GM23338 (cell line): ENCODE data around the gene OBSCN. TPM values are rescaled to one million over a fixed set of nuclear protein-coding genes. Genes with fewer than 3 reads are reported as not detected.

Experiments used
- ATAC-seq: fragments of 200-7000 bp; cut with Tn5 transposase; 3 replicates; pipeline ENCODE4 v1.9.1; 2020
- DNase-seq: peaks from one replicate; pipeline ENCODE4 v3.0.0-alpha.2; 2015; ENCODE audit warnings: low spot score
- H2AFZ ChIP-seq: fragments of 200-600 bp; sonication (generic); 2 replicates; pipeline ENCODE4 v1.8.0; 2016; ENCODE audit warnings: antibody characterized with exemption, mild to moderate bottlenecking, moderate library complexity
- H3F3A ChIP-seq: fragments of 200-600 bp; sonication (generic); replicated peaks from 2 replicates; pipeline ENCODE4 v1.8.0; 2017; ENCODE audit warnings: antibody characterized with exemption, mixed run types, low read depth
- H3K27ac ChIP-seq: fragments of 200-600 bp; sonication (generic); 2 replicates; pipeline ENCODE4 v1.6.1; 2016; ENCODE audit warnings: low read depth
- H3K27me3 ChIP-seq: fragments of 200-600 bp; sonication (generic); 2 replicates; pipeline ENCODE4 v1.8.0; 2016; ENCODE audit warnings: mild to moderate bottlenecking, mixed run types, moderate library complexity; ENCODE audit not compliant: insufficient read depth
- H3K36me3 ChIP-seq: fragments of 200-600 bp; sonication (generic); 2 replicates; pipeline ENCODE4 v1.8.0; 2016; ENCODE audit warnings: mild to moderate bottlenecking; ENCODE audit not compliant: insufficient read depth
- H3K4me1 ChIP-seq: fragments of 200-600 bp; sonication (generic); 2 replicates; pipeline ENCODE4 v1.8.0; 2016; ENCODE audit warnings: mild to moderate bottlenecking, moderate library complexity; ENCODE audit not compliant: insufficient read depth
- H3K4me2 ChIP-seq: fragments of 200-600 bp; sonication (generic); 2 replicates; pipeline ENCODE4 v1.7.1; 2017; ENCODE audit warnings: mixed run types
- H3K4me3 ChIP-seq: fragments of 200-600 bp; sonication (generic); 2 replicates; pipeline ENCODE4 v1.6.1; 2016; ENCODE audit warnings: mixed run types
- H3K79me2 ChIP-seq: fragments of 200-600 bp; sonication (generic); replicated peaks from 2 replicates; pipeline ENCODE4 v1.8.0; 2017; ENCODE audit warnings: mild to moderate bottlenecking; ENCODE audit not compliant: insufficient read depth
- H3K9me2 ChIP-seq: fragments of 200-600 bp; sonication (generic); 2 replicates; pipeline ENCODE4 v1.8.0; 2017; ENCODE audit not compliant: insufficient read depth
- H4K20me1 ChIP-seq: fragments of 200-600 bp; sonication (generic); replicated peaks from 2 replicates; pipeline ENCODE4 v1.8.0; 2017; ENCODE audit warnings: mild to moderate bottlenecking; ENCODE audit not compliant: insufficient read depth
- H3K27ac Mint-ChIP-seq: 2 replicates; pipeline ENCODE4 v1.8.0; 2020; ENCODE audit warnings: inconsistent platforms, mild to moderate bottlenecking, moderate library complexity, mixed read lengths
- H3K27me3 Mint-ChIP-seq: 3 replicates; pipeline ENCODE4 v1.8.0; 2022; ENCODE audit warnings: low read depth, mild to moderate bottlenecking, moderate library complexity, mixed read lengths, inconsistent platforms; ENCODE audit not compliant: insufficient read depth, poor library complexity
- H3K36me3 Mint-ChIP-seq: 3 replicates; pipeline ENCODE4 v1.8.0; 2021; ENCODE audit warnings: low read depth, mild to moderate bottlenecking, inconsistent platforms, moderate library complexity, mixed read lengths
- H3K4me1 Mint-ChIP-seq: 3 replicates; pipeline ENCODE4 v1.8.0; 2020; ENCODE audit warnings: mild to moderate bottlenecking, inconsistent platforms, mixed read lengths
- H3K4me3 Mint-ChIP-seq: 3 replicates; pipeline ENCODE4 v1.8.0; 2021; ENCODE audit warnings: moderate library complexity, mild to moderate bottlenecking, inconsistent platforms, mixed read lengths
- H3K9me3 Mint-ChIP-seq: 3 replicates; pipeline ENCODE4 v1.8.0; 2020; ENCODE audit warnings: moderate library complexity, mild to moderate bottlenecking, inconsistent platforms, mixed read lengths
- CREB1 ChIP-seq: fragments of 250-450 bp; sonication (Bioruptor Pico); IDR thresholded peaks from 2 replicates; pipeline ENCODE4 v1.5.0; 2020; ENCODE audit warnings: low read depth, mild to moderate bottlenecking, moderate library complexity
- EZH2 ChIP-seq: fragments of 200-600 bp; sonication (generic); IDR thresholded peaks from one replicate; pipeline ENCODE4 v1.8.0; 2017; ENCODE audit warnings: antibody characterized with exemption, mild to moderate bottlenecking, low read depth; ENCODE audit not compliant: unreplicated experiment
- JUNB ChIP-seq: IDR thresholded peaks from one replicate; pipeline ENCODE4 v1.6.1; 2016; ENCODE audit warnings: antibody characterized with exemption; ENCODE audit not compliant: unreplicated experiment
- NANOG ChIP-seq: IDR thresholded peaks from 2 replicates; pipeline ENCODE4 v1.6.1; 2016; ENCODE audit warnings: antibody characterized with exemption, borderline replicate concordance
- POLR2AphosphoS5 ChIP-seq: IDR thresholded peaks from 2 replicates; pipeline ENCODE4 v1.6.1; 2016; ENCODE audit warnings: antibody characterized with exemption, low read depth
- STAT1 ChIP-seq: IDR thresholded peaks from one replicate; pipeline ENCODE4 v1.6.1; 2016; ENCODE audit warnings: antibody characterized with exemption; ENCODE audit not compliant: unreplicated experiment
- ZNF114 ChIP-seq: fragments of 250-450 bp; sonication (Bioruptor Pico); IDR thresholded peaks from 2 replicates; pipeline ENCODE4 v1.5.0; 2020; ENCODE audit warnings: mild to moderate bottlenecking, moderate library complexity
- polyA plus RNA-seq: library from polyadenylated mRNA; unstranded; fragments of >200 nt; fragmentation: Nextera tagmentation; extraction: Ambion mirVana; gene quantifications from 2 replicates; pipeline ENCODE4 v1.2.1, GENCODE V29; 2016
- total RNA-seq: library from RNA; depleted of rRNA; stranded (reverse); fragments of >200 nt; shearing (Covaris generic); gene quantifications from 2 replicates; pipeline ENCODE4 v1.2.3, GENCODE V29; 2014
- TF ChIP-seq, protein P1 (sequence below): IDR thresholded peaks from 2 replicates; pipeline ENCODE4 v1.6.1; 2016; ENCODE audit warnings: antibody characterized with exemption
- TF ChIP-seq, protein P2 (sequence below), 2 experiments: fragments of 200-600 bp in 1 of 2; sonication (generic) in 1 of 2; conservative IDR thresholded peaks; 2 replicates each; pipeline versions ENCODE4 v1.5.1 to v1.6.1; 2016 to 2017; ENCODE audit warnings: antibody characterized with exemption in 2 of 2, low read depth in 2 of 2, mild to moderate bottlenecking in 2 of 2, moderate library complexity in 1 of 2
- TF ChIP-seq, protein P3 (sequence below): IDR thresholded peaks from one replicate; pipeline ENCODE4 v1.6.1; 2018; ENCODE audit warnings: antibody characterized with exemption; ENCODE audit not compliant: unreplicated experiment

OBSCN gene
- total and polyA plus RNA-seq, 2 experiments from 2014 or later = 8.4 to 38.5 TPM

DNA sequence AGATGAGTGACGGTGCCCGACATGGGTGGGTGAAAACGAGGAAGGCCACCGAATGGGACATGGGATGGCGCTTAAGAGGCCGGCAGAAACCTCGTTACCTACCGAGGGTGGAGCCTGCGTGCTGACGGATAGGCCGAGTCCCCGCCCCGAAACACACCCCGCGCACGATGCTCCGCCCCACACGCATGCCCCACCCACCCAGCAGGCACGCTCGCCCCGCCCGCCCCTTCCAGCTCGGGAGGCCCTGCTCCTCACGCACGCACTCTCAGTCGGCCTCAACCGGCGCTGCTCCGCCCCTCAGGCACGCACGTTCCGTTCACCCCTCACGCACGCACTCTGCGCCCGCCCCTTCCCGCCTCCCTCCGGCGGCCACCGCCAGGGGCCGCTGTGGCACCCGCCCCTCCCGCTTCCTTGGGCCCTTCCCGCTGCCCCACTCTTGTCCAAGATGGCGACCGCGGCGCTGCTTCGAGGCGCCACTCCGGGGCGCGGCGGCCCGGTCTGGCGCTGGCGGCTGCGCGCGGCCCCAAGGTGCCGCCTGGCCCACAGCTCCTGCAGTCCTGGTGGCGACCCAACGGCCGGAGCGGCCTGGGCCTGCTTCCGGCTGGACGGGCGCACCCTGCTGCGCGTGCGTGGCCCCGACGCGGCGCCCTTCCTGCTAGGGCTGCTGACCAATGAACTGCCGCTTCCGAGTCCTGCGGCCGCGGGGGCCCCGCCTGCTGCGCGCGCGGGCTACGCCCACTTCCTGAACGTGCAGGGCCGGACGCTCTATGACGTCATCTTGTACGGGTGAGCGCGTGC, 42.3 kb upstream of the OBSCN start, which contains the start of gene IBA57:
Gene IBA57, plus strand, starts transcription at position 433 of the 798 bp plus-strand sequence. Its CDS starts 13 bp downstream, at position 446.
- peak; percentile 86 for ATAC-seq
- peak within 1 kb of the TSS; percentile 95; the same call in 1 of the 2 replicates for H3K27ac ChIP-seq
- H3K27me3 ChIP-seq = 0 out of 2 replicates have a peak, but pooled peaks cover 4% of the 10 kb centered on the region
- 0 out of 2 replicates have a peak, but pooled peaks cover 2% of the 10 kb centered on the region for H3F3A ChIP-seq
- TF ChIP-seq CREB1 (CRISPR knock-in tag) = peak; percentile 97
- no peak for TF ChIP-seq STAT1
- no peak for TF ChIP-seq NANOG
- TF ChIP-seq POLR2AphosphoS5 = peak; percentile 69
- TF ChIP-seq, protein P1, sequence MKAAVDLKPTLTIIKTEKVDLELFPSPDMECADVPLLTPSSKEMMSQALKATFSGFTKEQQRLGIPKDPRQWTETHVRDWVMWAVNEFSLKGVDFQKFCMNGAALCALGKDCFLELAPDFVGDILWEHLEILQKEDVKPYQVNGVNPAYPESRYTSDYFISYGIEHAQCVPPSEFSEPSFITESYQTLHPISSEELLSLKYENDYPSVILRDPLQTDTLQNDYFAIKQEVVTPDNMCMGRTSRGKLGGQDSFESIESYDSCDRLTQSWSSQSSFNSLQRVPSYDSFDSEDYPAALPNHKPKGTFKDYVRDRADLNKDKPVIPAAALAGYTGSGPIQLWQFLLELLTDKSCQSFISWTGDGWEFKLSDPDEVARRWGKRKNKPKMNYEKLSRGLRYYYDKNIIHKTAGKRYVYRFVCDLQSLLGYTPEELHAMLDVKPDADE = peak; percentile 49; the same call in 1 of the 2 replicates
- TF ChIP-seq, protein P2, sequence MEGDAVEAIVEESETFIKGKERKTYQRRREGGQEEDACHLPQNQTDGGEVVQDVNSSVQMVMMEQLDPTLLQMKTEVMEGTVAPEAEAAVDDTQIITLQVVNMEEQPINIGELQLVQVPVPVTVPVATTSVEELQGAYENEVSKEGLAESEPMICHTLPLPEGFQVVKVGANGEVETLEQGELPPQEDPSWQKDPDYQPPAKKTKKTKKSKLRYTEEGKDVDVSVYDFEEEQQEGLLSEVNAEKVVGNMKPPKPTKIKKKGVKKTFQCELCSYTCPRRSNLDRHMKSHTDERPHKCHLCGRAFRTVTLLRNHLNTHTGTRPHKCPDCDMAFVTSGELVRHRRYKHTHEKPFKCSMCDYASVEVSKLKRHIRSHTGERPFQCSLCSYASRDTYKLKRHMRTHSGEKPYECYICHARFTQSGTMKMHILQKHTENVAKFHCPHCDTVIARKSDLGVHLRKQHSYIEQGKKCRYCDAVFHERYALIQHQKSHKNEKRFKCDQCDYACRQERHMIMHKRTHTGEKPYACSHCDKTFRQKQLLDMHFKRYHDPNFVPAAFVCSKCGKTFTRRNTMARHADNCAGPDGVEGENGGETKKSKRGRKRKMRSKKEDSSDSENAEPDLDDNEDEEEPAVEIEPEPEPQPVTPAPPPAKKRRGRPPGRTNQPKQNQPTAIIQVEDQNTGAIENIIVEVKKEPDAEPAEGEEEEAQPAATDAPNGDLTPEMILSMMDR (conservative IDR thresholded peaks at IDR 0.05; ENCODE audit: low read depth in 2 of 2) = peak; percentile 65 to 88
- Mint-ChIP-seq H3K36me3 (no peaks in the 10 kb centered on the region; the same call in 2 of the 3 replicates), H3K4me3 (peak within 1 kb of the TSS; percentile 85), H3K27ac (peak within 1 kb of the TSS; percentile 97), H3K27me3 (peaks cover 3% of the 10 kb centered on the region), H3K9me3 (no peaks in the 10 kb centered on the region), H3K4me1 (peaks cover 10% of the 10 kb centered on the region; the same call in 2 of the 3 replicates)
- peak within 1 kb of the TSS; percentile 90 for H3K4me2 ChIP-seq
- H2AFZ ChIP-seq = peak within 1 kb of the TSS; percentile 97; the same call in 1 of the 2 replicates
- peak within 1 kb of the TSS; percentile 82 for H3K4me3 ChIP-seq
- H3K4me1 ChIP-seq = peaks cover 8% of the 10 kb centered on the region; the same call in 1 of the 2 replicates
- H3K79me2 ChIP-seq = peaks cover 16% of the 10 kb centered on the region
- no peaks in the 10 kb centered on the region for H3K36me3 ChIP-seq
- H3K9me2 ChIP-seq = no peaks in the 10 kb centered on the region
- peak; percentile 98 for DNase-seq
- no peaks in the 10 kb centered on the region; the same call in 1 of the 2 replicates for H4K20me1 ChIP-seq

DNA sequence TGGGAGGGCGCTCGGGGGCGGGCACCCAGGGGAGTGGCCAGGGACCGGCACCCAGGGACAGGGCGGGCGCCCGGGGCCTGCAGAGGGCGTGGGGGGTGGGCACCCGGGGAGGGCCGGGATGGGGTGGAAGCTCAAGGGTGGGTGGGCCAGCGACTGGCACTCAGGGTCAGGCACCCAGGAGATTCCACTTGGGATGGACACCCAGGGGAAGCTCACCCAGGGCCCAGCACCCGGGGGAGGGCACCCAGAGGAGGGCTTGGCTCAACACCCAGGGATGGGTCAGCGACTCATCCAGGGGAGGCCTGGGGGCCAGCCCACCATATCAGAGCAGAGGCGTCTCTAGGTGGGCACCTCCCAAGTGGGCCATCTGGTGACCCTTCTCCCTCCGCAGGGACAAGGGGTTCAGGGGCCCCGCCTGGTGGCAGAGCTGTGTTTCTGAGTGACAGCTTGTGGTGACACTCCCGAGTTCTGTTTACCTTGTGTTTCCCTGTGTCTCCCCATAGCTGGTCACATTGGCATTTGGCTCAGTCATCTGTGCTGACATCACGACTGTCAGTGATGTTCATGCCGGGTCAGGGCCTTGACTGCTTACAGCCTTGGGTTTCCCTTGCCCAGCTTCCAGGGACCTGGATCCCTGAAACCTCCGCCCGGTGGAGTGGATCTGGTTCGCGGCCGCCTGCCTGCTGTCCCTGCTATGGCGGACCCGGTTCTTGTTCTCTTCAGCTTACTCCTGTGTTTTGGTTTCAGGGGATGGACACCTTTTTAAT, 41.5 kb upstream of the OBSCN start:
- Mint-ChIP-seq H3K4me3 (peak overlapping the region; percentile 70), H3K27me3 (peaks cover 3% of the 10 kb centered on the region), H3K36me3 (no peaks in the 10 kb centered on the region; the same call in 2 of the 3 replicates), H3K4me1 (peaks cover 10% of the 10 kb centered on the region; the same call in 2 of the 3 replicates), H3K27ac (peak overlapping the region; percentile 62; the same call in 1 of the 2 replicates), H3K9me3 (no peaks in the 10 kb centered on the region)
- Histone ChIP-seq H3F3A (0 out of 2 replicates have a peak, but pooled peaks cover 2% of the 10 kb centered on the region), H3K27ac (0 out of 2 replicates have a peak overlapping the region, but pooled peaks have one; percentile 23), H3K27me3 (no peaks in the 10 kb centered on the region), H3K36me3 (no peaks in the 10 kb centered on the region), H3K79me2 (peaks cover 16% of the 10 kb centered on the region), H3K9me2 (no peaks in the 10 kb centered on the region), H3K4me2 (peak overlapping the region; percentile 90), H2AFZ (no peak overlapping the region), H3K4me3 (peak overlapping the region; percentile 77), H3K4me1 (peaks cover 8% of the 10 kb centered on the region; the same call in 1 of the 2 replicates), H4K20me1 (no peaks in the 10 kb centered on the region; the same call in 1 of the 2 replicates)
- peak; percentile 76 for DNase-seq
- peak; percentile 16 for ATAC-seq
- no peak for TF ChIP-seq POLR2AphosphoS5
- no peak for TF ChIP-seq ZNF114
- TF ChIP-seq, protein P3, sequence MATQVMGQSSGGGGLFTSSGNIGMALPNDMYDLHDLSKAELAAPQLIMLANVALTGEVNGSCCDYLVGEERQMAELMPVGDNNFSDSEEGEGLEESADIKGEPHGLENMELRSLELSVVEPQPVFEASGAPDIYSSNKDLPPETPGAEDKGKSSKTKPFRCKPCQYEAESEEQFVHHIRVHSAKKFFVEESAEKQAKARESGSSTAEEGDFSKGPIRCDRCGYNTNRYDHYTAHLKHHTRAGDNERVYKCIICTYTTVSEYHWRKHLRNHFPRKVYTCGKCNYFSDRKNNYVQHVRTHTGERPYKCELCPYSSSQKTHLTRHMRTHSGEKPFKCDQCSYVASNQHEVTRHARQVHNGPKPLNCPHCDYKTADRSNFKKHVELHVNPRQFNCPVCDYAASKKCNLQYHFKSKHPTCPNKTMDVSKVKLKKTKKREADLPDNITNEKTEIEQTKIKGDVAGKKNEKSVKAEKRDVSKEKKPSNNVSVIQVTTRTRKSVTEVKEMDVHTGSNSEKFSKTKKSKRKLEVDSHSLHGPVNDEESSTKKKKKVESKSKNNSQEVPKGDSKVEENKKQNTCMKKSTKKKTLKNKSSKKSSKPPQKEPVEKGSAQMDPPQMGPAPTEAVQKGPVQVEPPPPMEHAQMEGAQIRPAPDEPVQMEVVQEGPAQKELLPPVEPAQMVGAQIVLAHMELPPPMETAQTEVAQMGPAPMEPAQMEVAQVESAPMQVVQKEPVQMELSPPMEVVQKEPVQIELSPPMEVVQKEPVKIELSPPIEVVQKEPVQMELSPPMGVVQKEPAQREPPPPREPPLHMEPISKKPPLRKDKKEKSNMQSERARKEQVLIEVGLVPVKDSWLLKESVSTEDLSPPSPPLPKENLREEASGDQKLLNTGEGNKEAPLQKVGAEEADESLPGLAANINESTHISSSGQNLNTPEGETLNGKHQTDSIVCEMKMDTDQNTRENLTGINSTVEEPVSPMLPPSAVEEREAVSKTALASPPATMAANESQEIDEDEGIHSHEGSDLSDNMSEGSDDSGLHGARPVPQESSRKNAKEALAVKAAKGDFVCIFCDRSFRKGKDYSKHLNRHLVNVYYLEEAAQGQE = no peak
- TF ChIP-seq CREB1 (CRISPR knock-in tag) = peak; percentile 26; the same call in 1 of the 2 replicates
- TF ChIP-seq JUNB = no peak
- no peak for TF ChIP-seq EZH2
- no peak for TF ChIP-seq NANOG
